AG09319 (cell line): Measurements from ENCODE around the gene IFITM1.

ENCODE experiments used
- DNase-seq: peaks from one replicate; pipeline ENCODE4 v3.0.0-alpha.2; 2010; ENCODE audit warnings: low read depth; ENCODE audit errors: extremely low read depth
- CTCF ChIP-seq: IDR thresholded peaks from 2 replicates; pipeline ENCODE4 v1.5.1; 2011; ENCODE audit warnings: low read depth, mild to moderate bottlenecking, inconsistent platforms, low read length, moderate library complexity

IFITM1 gene

GRCh38 chr11:289398-289711, 24.5 kb upstream of the IFITM1 start:
- TF ChIP-seq CTCF, result no peak
- no peak for DNase-seq

GRCh38 chr11:289712-290620, 23.9 kb upstream of the IFITM1 start:
- DNase-seq, result no peak
- TF ChIP-seq CTCF, result no peak

GRCh38 chr11:290621-291231, 23.1 kb upstream of the IFITM1 start:
- no peak for TF ChIP-seq CTCF
- no peak for DNase-seq

GRCh38 chr11:291281-292210, 22.3 kb upstream of the IFITM1 start:
- DNase-seq, result no peak
- no peak for TF ChIP-seq CTCF

- DNase-seq, result no peak
- TF ChIP-seq CTCF, result no peak
Measured at GRCh38 chr11:292211-293121, 21.4 kb upstream of the IFITM1 start.

GRCh38 chr11:293271-293851, 20.5 kb upstream of the IFITM1 start:
- no peak for DNase-seq
- TF ChIP-seq CTCF, result no peak
